Neural cell (in vitro differentiated cells): ENCODE data around the gene OGA.

Source experiments
- CTCF ChIP-seq: fragments of 450-650 bp; IDR thresholded peaks from 2 replicates; pipeline ENCODE4 v1.5.1; 2014; ENCODE audit warnings: antibody characterized with exemption, mild to moderate bottlenecking, moderate library complexity; ENCODE audit not compliant: poor library complexity, severe bottlenecking
- EZH2 ChIP-seq: fragments of 200-600, 300-800 bp; shearing (Covaris generic), sonication (generic); IDR thresholded peaks from 2 replicates; pipeline ENCODE4 v1.6.1; 2014; ENCODE audit warnings: antibody characterized with exemption, low read length, borderline replicate concordance, mild to moderate bottlenecking; ENCODE audit not compliant: insufficient read depth, poor library complexity, severe bottlenecking
- POLR2AphosphoS5 ChIP-seq: IDR thresholded peaks from 2 replicates; pipeline ENCODE4 v1.6.1; 2012
- RAD21 ChIP-seq: fragments of 450-650 bp; conservative IDR thresholded peaks from 2 replicates; pipeline ENCODE4 v1.6.1; 2014; ENCODE audit warnings: antibody characterized with exemption, mild to moderate bottlenecking, moderate library complexity
- TAF1 ChIP-seq: IDR thresholded peaks from 2 replicates; pipeline ENCODE4 v1.6.1; 2012; ENCODE audit warnings: low read depth

GRCh38 chr10:101779544-101780186 lies 38.6 kb downstream of the OGA start:
- TF ChIP-seq POLR2AphosphoS5 (no peak), TAF1 (no peak), EZH2 (no peak), CTCF (peak; percentile 67), RAD21 (no peak)
